ENCODE data around the gene NGFR. TPM values are rescaled to one million over a fixed set of nuclear protein-coding genes. Genes with fewer than 3 reads are reported as not detected.

The NGFR gene
- total RNA-seq, 1 donor, result not detected

DNA sequence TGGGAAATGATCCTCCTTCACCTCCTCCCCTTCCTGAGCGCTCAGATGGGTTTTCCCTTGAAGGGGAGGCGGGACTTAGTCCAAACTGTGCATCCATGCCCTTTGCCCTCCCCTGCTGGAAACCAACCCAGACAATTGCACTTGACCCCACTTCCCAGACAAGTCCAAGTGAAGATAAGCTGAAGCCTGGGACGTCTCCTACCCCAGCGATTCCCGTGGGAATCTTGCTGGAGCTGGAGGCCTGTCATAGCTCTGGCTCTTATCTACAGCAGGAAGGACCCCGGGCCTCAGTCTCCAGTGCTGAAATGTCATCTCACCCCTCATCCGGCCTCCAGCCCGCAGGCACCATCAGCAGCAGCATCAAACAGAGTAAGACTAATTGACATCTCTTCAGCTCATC lies 6.5 kb upstream of the NGFR start:
- H3K4me3 ChIP-seq (ENCODE audit: low read depth, low read length), result no peak overlapping the region
- TF ChIP-seq, protein P1, sequence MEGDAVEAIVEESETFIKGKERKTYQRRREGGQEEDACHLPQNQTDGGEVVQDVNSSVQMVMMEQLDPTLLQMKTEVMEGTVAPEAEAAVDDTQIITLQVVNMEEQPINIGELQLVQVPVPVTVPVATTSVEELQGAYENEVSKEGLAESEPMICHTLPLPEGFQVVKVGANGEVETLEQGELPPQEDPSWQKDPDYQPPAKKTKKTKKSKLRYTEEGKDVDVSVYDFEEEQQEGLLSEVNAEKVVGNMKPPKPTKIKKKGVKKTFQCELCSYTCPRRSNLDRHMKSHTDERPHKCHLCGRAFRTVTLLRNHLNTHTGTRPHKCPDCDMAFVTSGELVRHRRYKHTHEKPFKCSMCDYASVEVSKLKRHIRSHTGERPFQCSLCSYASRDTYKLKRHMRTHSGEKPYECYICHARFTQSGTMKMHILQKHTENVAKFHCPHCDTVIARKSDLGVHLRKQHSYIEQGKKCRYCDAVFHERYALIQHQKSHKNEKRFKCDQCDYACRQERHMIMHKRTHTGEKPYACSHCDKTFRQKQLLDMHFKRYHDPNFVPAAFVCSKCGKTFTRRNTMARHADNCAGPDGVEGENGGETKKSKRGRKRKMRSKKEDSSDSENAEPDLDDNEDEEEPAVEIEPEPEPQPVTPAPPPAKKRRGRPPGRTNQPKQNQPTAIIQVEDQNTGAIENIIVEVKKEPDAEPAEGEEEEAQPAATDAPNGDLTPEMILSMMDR (IDR thresholded peaks at IDR 0.05; ENCODE audit: insufficient read depth, low read length), result no peak
- DNase-seq (ENCODE audit: low read depth), result no peak

DNA sequence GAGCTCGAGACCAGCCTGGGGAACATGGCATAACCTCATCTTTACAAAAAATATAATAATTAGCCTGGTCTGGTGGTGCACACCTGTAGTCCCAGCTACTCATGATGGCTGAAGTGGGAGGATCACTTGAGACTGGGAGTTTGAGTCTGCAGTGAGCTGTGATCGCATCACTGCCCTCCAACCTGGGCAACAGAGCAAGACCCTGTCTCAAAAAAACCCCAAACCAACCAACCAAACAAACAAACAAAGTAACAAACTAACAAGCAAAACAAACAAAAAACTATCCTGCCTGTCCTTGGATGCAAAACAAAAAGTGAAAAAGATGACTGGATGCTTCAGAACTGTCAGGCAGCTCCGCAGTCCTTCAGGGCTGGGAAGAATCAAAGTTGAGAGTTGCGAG lies 5.7 kb upstream of the NGFR start:
- DNase-seq (ENCODE audit: low read depth), result no peak
- H3K4me3 ChIP-seq (ENCODE audit: low read depth, low read length), result no peak overlapping the region
- TF ChIP-seq, protein P1 (IDR thresholded peaks at IDR 0.05; ENCODE audit: insufficient read depth, low read length), result no peak

DNA sequence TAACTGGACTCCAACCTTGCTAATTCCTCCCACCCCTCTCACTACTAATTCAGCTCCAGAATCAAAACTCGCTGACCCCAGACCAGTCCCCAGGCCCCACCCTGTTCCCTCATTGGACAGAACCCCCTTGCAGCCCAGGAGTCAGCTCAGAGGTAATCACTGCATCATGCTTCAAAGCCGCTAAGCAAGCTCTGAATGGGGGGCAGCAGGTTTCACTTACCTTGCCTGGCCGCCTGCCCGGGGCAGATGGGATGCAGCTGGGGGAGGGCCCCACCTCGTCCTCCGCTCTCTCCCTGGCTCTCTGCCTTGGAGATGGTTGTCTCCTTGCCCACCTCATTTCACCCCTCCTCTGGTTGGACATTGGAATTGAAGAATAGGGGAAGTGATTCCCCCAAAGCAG lies 4.8 kb upstream of the NGFR start:
- TF ChIP-seq, protein P1 (IDR thresholded peaks at IDR 0.05; ENCODE audit: insufficient read depth, low read length), result no peak
- DNase-seq (ENCODE audit: low read depth), result no peak
- no peak overlapping the region for H3K4me3 ChIP-seq (ENCODE audit: low read depth, low read length)

GRCh38 chr17:49491192-49491769 lies 3.8 kb upstream of the NGFR start:
- no peak overlapping the region for H3K4me3 ChIP-seq (ENCODE audit: low read depth, low read length)
- TF ChIP-seq, protein P1 (IDR thresholded peaks at IDR 0.05; ENCODE audit: insufficient read depth, low read length), result no peak
- DNase-seq (ENCODE audit: low read depth), result no peak

DNA sequence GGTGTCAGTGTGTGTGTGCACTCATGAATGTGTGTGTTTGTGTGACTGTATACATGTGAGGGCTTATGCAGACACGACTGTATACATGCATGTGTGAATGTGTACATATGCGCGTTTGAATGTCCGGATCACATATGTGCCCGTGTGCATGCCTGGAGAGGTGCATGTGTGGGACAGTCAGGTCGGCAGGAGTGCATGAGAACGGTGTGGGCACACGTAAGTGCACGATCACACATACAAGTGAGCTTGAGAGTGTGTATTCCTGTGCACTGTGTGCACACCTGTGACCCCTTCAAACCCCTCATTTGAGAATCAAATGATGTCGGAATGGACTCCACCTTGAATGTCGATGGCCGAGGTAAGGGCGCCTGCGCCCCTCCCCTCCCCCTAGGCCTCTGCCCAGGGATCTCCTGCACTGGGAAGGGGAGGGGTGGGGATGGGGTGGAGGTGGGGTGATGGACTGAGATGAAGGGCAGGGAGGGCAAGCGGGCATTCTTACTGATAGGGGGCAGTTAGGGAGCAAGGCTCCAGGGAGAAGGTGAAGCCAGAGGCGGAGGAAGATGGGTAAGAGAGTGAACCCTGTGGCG lies 601 bp upstream of the NGFR start:
- no peak overlapping the region for H3K4me3 ChIP-seq (ENCODE audit: low read depth, low read length)

DNA sequence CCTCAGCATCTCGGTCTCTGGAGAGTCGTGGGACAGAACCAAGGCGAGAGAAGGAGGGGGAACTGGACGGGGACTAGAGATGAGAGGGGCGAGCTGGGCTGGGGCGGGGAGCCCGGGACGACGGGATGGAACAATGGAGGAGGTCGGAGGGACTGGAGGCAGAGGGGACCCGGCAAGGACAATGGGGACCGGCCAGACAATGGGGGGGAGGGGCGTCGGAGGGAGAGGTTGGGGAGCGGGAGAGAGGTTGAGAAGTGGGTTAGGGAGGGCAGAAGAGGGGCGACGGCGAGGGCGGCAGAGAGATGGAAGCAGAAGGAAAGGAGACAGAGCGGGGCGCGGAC lies 719 bp downstream of the NGFR start:
- DNase-seq (ENCODE audit: low read depth), result no peak
- TF ChIP-seq, protein P1 (IDR thresholded peaks at IDR 0.05; ENCODE audit: insufficient read depth, low read length), result no peak
- no peak overlapping the region for H3K4me3 ChIP-seq (ENCODE audit: low read depth, low read length)

More for the DNA sequence above, 601 bp upstream of the NGFR start:
- TF ChIP-seq, protein P1 (IDR thresholded peaks at IDR 0.05; ENCODE audit: insufficient read depth, low read length), result no peak
- no peak for DNase-seq (ENCODE audit: low read depth)
